Mesothelial cell of epicardium (in vitro differentiated cells): ENCODE results near the gene RIMBP2. TPM values are rescaled to one million over a fixed set of nuclear protein-coding genes. Genes with fewer than 3 reads are reported as not detected.

Experiments
- DNase-seq, 2 experiments: peaks; one replicate each; pipeline ENCODE4 v3.0.0; 2021; ENCODE audit warnings: low spot score in 2 of 2; ENCODE audit not compliant: unreplicated experiment in 2 of 2
- H3K27ac Mint-ChIP-seq: 2 replicates; pipeline ENCODE4 v1.8.0; 2021; ENCODE audit warnings: mixed read lengths
- H3K27me3 Mint-ChIP-seq: 2 replicates; pipeline ENCODE4 v1.8.0; 2021; ENCODE audit warnings: low read depth, mixed read lengths
- H3K36me3 Mint-ChIP-seq: 2 replicates; pipeline ENCODE4 v1.8.0; 2021; ENCODE audit warnings: mixed read lengths
- H3K4me1 Mint-ChIP-seq: 2 replicates; pipeline ENCODE4 v1.8.0; 2021; ENCODE audit warnings: mixed read lengths
- H3K4me3 Mint-ChIP-seq: 2 replicates; pipeline ENCODE4 v1.8.0; 2021; ENCODE audit warnings: mild to moderate bottlenecking, moderate library complexity, mixed read lengths
- H3K9me3 Mint-ChIP-seq: 2 replicates; pipeline ENCODE4 v1.8.0; 2021; ENCODE audit warnings: mixed read lengths
- CTCF ChIP-seq: fragments of 200-600 bp; sonication (generic); IDR thresholded peaks from one replicate; pipeline ENCODE4 v1.5.0; 2021; ENCODE audit warnings: antibody characterized with exemption; ENCODE audit not compliant: unreplicated experiment
- total RNA-seq: library from RNA; stranded (reverse); gene quantifications from 3 replicates; pipeline ENCODE4 v1.2.1, GENCODE V29; 2021

The RIMBP2 gene
- total RNA-seq, 1 donor from 2014 or later = 8.6 TPM

- no peaks in the 10 kb centered on the region for H3K27me3 Mint-ChIP-seq
- no peak overlapping the region for H3K27ac Mint-ChIP-seq
- no peak for DNase-seq
- TF ChIP-seq CTCF = no peak
- no peaks in the 10 kb centered on the region for H3K4me1 Mint-ChIP-seq
- no peak overlapping the region for H3K4me3 Mint-ChIP-seq
- H3K9me3 Mint-ChIP-seq = peaks cover 7% of the 10 kb centered on the region
- no peaks in the 10 kb centered on the region for H3K36me3 Mint-ChIP-seq
These were observed 46.9 kb downstream of the RIMBP2 start for GRCh38 chr12:130669205-130669557.

GRCh38 chr12:130668286-130669204 lies 47.6 kb downstream of the RIMBP2 start:
- H3K4me3 Mint-ChIP-seq = no peak overlapping the region
- DNase-seq = no peak
- TF ChIP-seq CTCF = no peak
- peaks cover 10% of the 10 kb centered on the region for H3K9me3 Mint-ChIP-seq
- H3K4me1 Mint-ChIP-seq = no peaks in the 10 kb centered on the region
- H3K27ac Mint-ChIP-seq = no peak overlapping the region
- H3K27me3 Mint-ChIP-seq = no peaks in the 10 kb centered on the region
- no peaks in the 10 kb centered on the region for H3K36me3 Mint-ChIP-seq

GRCh38 chr12:130667421-130667960 lies 48.6 kb downstream of the RIMBP2 start:
- H3K4me1 Mint-ChIP-seq = no peaks in the 10 kb centered on the region
- TF ChIP-seq CTCF = no peak
- no peak overlapping the region for H3K27ac Mint-ChIP-seq
- H3K9me3 Mint-ChIP-seq = peaks cover 10% of the 10 kb centered on the region
- no peak overlapping the region for H3K4me3 Mint-ChIP-seq
- H3K27me3 Mint-ChIP-seq = no peaks in the 10 kb centered on the region
- DNase-seq = no peak
- H3K36me3 Mint-ChIP-seq = no peaks in the 10 kb centered on the region

GRCh38 chr12:130666645-130667044 lies 49.5 kb downstream of the RIMBP2 start:
- Mint-ChIP-seq H3K9me3 (peaks cover 10% of the 10 kb centered on the region), H3K36me3 (no peaks in the 10 kb centered on the region), H3K4me3 (no peak overlapping the region), H3K27me3 (no peaks in the 10 kb centered on the region), H3K4me1 (no peaks in the 10 kb centered on the region), H3K27ac (no peak overlapping the region)
- no peak for DNase-seq
- no peak for TF ChIP-seq CTCF

- no peaks in the 10 kb centered on the region for H3K4me1 Mint-ChIP-seq
- no peak overlapping the region for H3K4me3 Mint-ChIP-seq
- DNase-seq = no peak
- no peak overlapping the region for H3K27ac Mint-ChIP-seq
- H3K36me3 Mint-ChIP-seq = no peaks in the 10 kb centered on the region
- peaks cover 10% of the 10 kb centered on the region for H3K9me3 Mint-ChIP-seq
- no peaks in the 10 kb centered on the region for H3K27me3 Mint-ChIP-seq
- no peak for TF ChIP-seq CTCF
These were observed 50.3 kb downstream of the RIMBP2 start for GRCh38 chr12:130665753-130666152.
